ENCODE results near the gene LPAR3. TPM values are rescaled to one million over a fixed set of nuclear protein-coding genes. Genes with fewer than 3 reads are reported as not detected.

The LPAR3 gene
- total RNA-seq, 2 experiments from 2014 or later, result 0.74 to 1.1 TPM

GRCh38 chr1:84836145-84836544, 56.9 kb downstream of the LPAR3 start:
- Mint-ChIP-seq H3K27ac (no peak overlapping the region), H3K4me3 (no peak overlapping the region), H3K27me3 (ENCODE audit: low read depth) (no peaks in the 10 kb centered on the region), H3K9me3 (no peaks in the 10 kb centered on the region), H3K4me1 (ENCODE audit: low read depth) (peaks cover 2% of the 10 kb centered on the region), H3K36me3 (ENCODE audit: low read depth) (no peaks in the 10 kb centered on the region)
- no peak for DNase-seq
- CTCF ChIA-PET, result interaction anchor here (0.9 kb wide), 1 partner anchor 8 kb away, joined by 5 read pairs; no protein-coding TSS in a partner anchor
- intact Hi-C loops (cut with micrococcal nuclease), result no loop called here

GRCh38 chr1:84835169-84835568, 57.8 kb downstream of the LPAR3 start:
- H3K4me3 Mint-ChIP-seq, result no peak overlapping the region
- no peaks in the 10 kb centered on the region for H3K36me3 Mint-ChIP-seq (ENCODE audit: low read depth)
- no peak overlapping the region for H3K27ac Mint-ChIP-seq
- H3K27me3 Mint-ChIP-seq (ENCODE audit: low read depth), result no peaks in the 10 kb centered on the region
- no peak for DNase-seq
- CTCF ChIA-PET, result no interaction called here
- H3K9me3 Mint-ChIP-seq, result no peaks in the 10 kb centered on the region
- intact Hi-C loops (cut with micrococcal nuclease), result no loop called here
- H3K4me1 Mint-ChIP-seq (ENCODE audit: low read depth), result peaks cover 2% of the 10 kb centered on the region

- no peak for DNase-seq
- Mint-ChIP-seq H3K27ac (no peak overlapping the region), H3K27me3 (ENCODE audit: low read depth) (no peaks in the 10 kb centered on the region), H3K4me1 (ENCODE audit: low read depth) (peaks cover 2% of the 10 kb centered on the region), H3K36me3 (ENCODE audit: low read depth) (no peaks in the 10 kb centered on the region), H3K4me3 (no peak overlapping the region), H3K9me3 (no peaks in the 10 kb centered on the region)
- intact Hi-C loops (cut with micrococcal nuclease), result no loop called here
- CTCF ChIA-PET, result interaction anchor here (1.5 kb wide), 1 partner anchor 101 kb away, joined by 3 read pairs; no protein-coding TSS in a partner anchor
These were observed 58.5 kb downstream of the LPAR3 start for GRCh38 chr1:84834419-84835064.

GRCh38 chr1:84833194-84833593, 59.8 kb downstream of the LPAR3 start:
- Mint-ChIP-seq H3K4me3 (no peak overlapping the region), H3K9me3 (no peaks in the 10 kb centered on the region), H3K36me3 (ENCODE audit: low read depth) (no peaks in the 10 kb centered on the region), H3K27ac (no peak overlapping the region), H3K27me3 (ENCODE audit: low read depth) (no peaks in the 10 kb centered on the region), H3K4me1 (ENCODE audit: low read depth) (peaks cover 2% of the 10 kb centered on the region)
- intact Hi-C loops (cut with micrococcal nuclease), result no loop called here
- no peak for DNase-seq
- CTCF ChIA-PET, result interaction anchor here (0.6 to 1.5 kb wide), 3 partner anchors 91 to 102 kb away, joined by 3 to 4 read pairs (median 3); no protein-coding TSS in a partner anchor

GRCh38 chr1:84830136-84830535, 62.9 kb downstream of the LPAR3 start:
- no peak for DNase-seq
- no peak overlapping the region for H3K4me3 Mint-ChIP-seq
- no peaks in the 10 kb centered on the region for H3K9me3 Mint-ChIP-seq
- no peaks in the 10 kb centered on the region for H3K27me3 Mint-ChIP-seq (ENCODE audit: low read depth)
- no peak overlapping the region for H3K27ac Mint-ChIP-seq
- intact Hi-C loops (cut with micrococcal nuclease), result no loop called here
- no peaks in the 10 kb centered on the region for H3K36me3 Mint-ChIP-seq (ENCODE audit: low read depth)
- H3K4me1 Mint-ChIP-seq (ENCODE audit: low read depth), result peaks cover 2% of the 10 kb centered on the region
- CTCF ChIA-PET, result no interaction called here

GRCh38 chr1:84827976-84828375, 65.0 kb downstream of the LPAR3 start:
- no peaks in the 10 kb centered on the region for H3K9me3 Mint-ChIP-seq
- H3K27ac Mint-ChIP-seq, result no peak overlapping the region
- no peaks in the 10 kb centered on the region for H3K4me1 Mint-ChIP-seq (ENCODE audit: low read depth)
- no peak overlapping the region for H3K4me3 Mint-ChIP-seq
- H3K36me3 Mint-ChIP-seq (ENCODE audit: low read depth), result no peaks in the 10 kb centered on the region
- no peaks in the 10 kb centered on the region for H3K27me3 Mint-ChIP-seq (ENCODE audit: low read depth)
- intact Hi-C loops (cut with micrococcal nuclease), result no loop called here
- CTCF ChIA-PET, result interaction anchor here (1.2 kb wide), 1 partner anchor 9 kb away, joined by 5 read pairs; no protein-coding TSS in a partner anchor
- DNase-seq, result no peak

- CTCF ChIA-PET, result interaction anchor here (0.7 to 1.2 kb wide), 2 partner anchors 9 to 11 kb away, joined by 3 to 5 read pairs; no protein-coding TSS in a partner anchor
- no peaks in the 10 kb centered on the region for H3K36me3 Mint-ChIP-seq (ENCODE audit: low read depth)
- no peaks in the 10 kb centered on the region for H3K9me3 Mint-ChIP-seq
- H3K27me3 Mint-ChIP-seq (ENCODE audit: low read depth), result no peaks in the 10 kb centered on the region
- no peaks in the 10 kb centered on the region for H3K4me1 Mint-ChIP-seq (ENCODE audit: low read depth)
- no peak for DNase-seq
- intact Hi-C loops (cut with micrococcal nuclease), result no loop called here
- H3K4me3 Mint-ChIP-seq, result no peak overlapping the region
- no peak overlapping the region for H3K27ac Mint-ChIP-seq
These were observed 65.5 kb downstream of the LPAR3 start for GRCh38 chr1:84827555-84827954.

GRCh38 chr1:84825161-84825560, 67.8 kb downstream of the LPAR3 start:
- no peak overlapping the region for H3K4me3 Mint-ChIP-seq
- H3K27me3 Mint-ChIP-seq (ENCODE audit: low read depth), result no peaks in the 10 kb centered on the region
- no peaks in the 10 kb centered on the region for H3K36me3 Mint-ChIP-seq (ENCODE audit: low read depth)
- CTCF ChIA-PET, result interaction anchor here (0.6 to 1.8 kb wide), 2 partner anchors 43 to 237 kb away, joined by 3 to 4 read pairs; a partner anchor contains a TSS
- no peak for DNase-seq
- intact Hi-C loops (cut with micrococcal nuclease), result no loop called here
- H3K9me3 Mint-ChIP-seq, result no peaks in the 10 kb centered on the region
- H3K4me1 Mint-ChIP-seq (ENCODE audit: low read depth), result peaks cover 3% of the 10 kb centered on the region
- H3K27ac Mint-ChIP-seq, result no peak overlapping the region

- DNase-seq, result no peak
- CTCF ChIA-PET, result no interaction called here
- H3K36me3 Mint-ChIP-seq (ENCODE audit: low read depth), result no peaks in the 10 kb centered on the region
- no peak overlapping the region for H3K4me3 Mint-ChIP-seq
- intact Hi-C loops (cut with micrococcal nuclease), result no loop called here
- no peaks in the 10 kb centered on the region for H3K27me3 Mint-ChIP-seq (ENCODE audit: low read depth)
- H3K9me3 Mint-ChIP-seq, result no peaks in the 10 kb centered on the region
- peaks cover 12% of the 10 kb centered on the region for H3K4me1 Mint-ChIP-seq (ENCODE audit: low read depth)
- no peak overlapping the region for H3K27ac Mint-ChIP-seq
These were observed 69.0 kb downstream of the LPAR3 start for GRCh38 chr1:84823991-84824390.

GRCh38 chr1:84823511-84823910, 69.5 kb downstream of the LPAR3 start:
- CTCF ChIA-PET, result no interaction called here
- peaks cover 17% of the 10 kb centered on the region for H3K4me1 Mint-ChIP-seq (ENCODE audit: low read depth)
- intact Hi-C loops (cut with micrococcal nuclease), result no loop called here
- H3K36me3 Mint-ChIP-seq (ENCODE audit: low read depth), result no peaks in the 10 kb centered on the region
- no peaks in the 10 kb centered on the region for H3K9me3 Mint-ChIP-seq
- no peak overlapping the region for H3K27ac Mint-ChIP-seq
- H3K4me3 Mint-ChIP-seq, result no peak overlapping the region
- no peak for DNase-seq
- no peaks in the 10 kb centered on the region for H3K27me3 Mint-ChIP-seq (ENCODE audit: low read depth)

- no peaks in the 10 kb centered on the region for H3K4me1 Mint-ChIP-seq (ENCODE audit: low read depth)
These were observed 82.7 kb downstream of the LPAR3 start for GRCh38 chr1:84810343-84810742.

GRCh38 chr1:84809023-84809422, 84.0 kb downstream of the LPAR3 start:
- Mint-ChIP-seq H3K27ac (no peak overlapping the region), H3K4me3 (no peak overlapping the region), H3K9me3 (no peaks in the 10 kb centered on the region), H3K27me3 (ENCODE audit: low read depth) (no peaks in the 10 kb centered on the region), H3K4me1 (ENCODE audit: low read depth) (no peaks in the 10 kb centered on the region), H3K36me3 (ENCODE audit: low read depth) (no peaks in the 10 kb centered on the region)
- CTCF ChIA-PET, result interaction anchor here (0.8 kb wide), 1 partner anchor 126 kb away, joined by 3 read pairs; no protein-coding TSS in a partner anchor
- no peak for DNase-seq
- intact Hi-C loops (cut with micrococcal nuclease), result no loop called here

More at GRCh38 chr1:84810343-84810742, 82.7 kb downstream of the LPAR3 start:
- CTCF ChIA-PET, result interaction anchor here (0.7 to 1.3 kb wide), 2 partner anchors 15 to 56 kb away, joined by 3 read pairs; no protein-coding TSS in a partner anchor
- no peaks in the 10 kb centered on the region for H3K9me3 Mint-ChIP-seq
- H3K27me3 Mint-ChIP-seq (ENCODE audit: low read depth), result no peaks in the 10 kb centered on the region
- H3K36me3 Mint-ChIP-seq (ENCODE audit: low read depth), result no peaks in the 10 kb centered on the region
- no peak overlapping the region for H3K27ac Mint-ChIP-seq
- DNase-seq, result no peak
- no peak overlapping the region for H3K4me3 Mint-ChIP-seq
- intact Hi-C loops (cut with micrococcal nuclease), result no loop called here

- Mint-ChIP-seq H3K4me1 (ENCODE audit: low read depth) (no peaks in the 10 kb centered on the region), H3K27me3 (ENCODE audit: low read depth) (no peaks in the 10 kb centered on the region), H3K9me3 (no peaks in the 10 kb centered on the region), H3K27ac (no peak overlapping the region), H3K36me3 (ENCODE audit: low read depth) (no peaks in the 10 kb centered on the region), H3K4me3 (no peak overlapping the region)
- intact Hi-C loops (cut with micrococcal nuclease), result no loop called here
- CTCF ChIA-PET, result interaction anchor here (1.2 to 1.6 kb wide), 3 partner anchors 21 to 251 kb away, joined by 3 to 5 read pairs (median 4); no protein-coding TSS in a partner anchor
- no peak for DNase-seq
These were observed 89.4 kb downstream of the LPAR3 start for GRCh38 chr1:84803604-84804003.

Data from activated naive CD4-positive, alpha-beta T cell treated with anti-CD3 and anti-CD28 coated beads for 36 hours (primary cell).